GM18502 (cell line): Measurements from ENCODE around the gene CT45A9.
"Not testable (repeated sequence)": the region's sequence is repeated elsewhere in the genome, so short reads cannot be mapped to it uniquely, and the experiment has no call there.

Experiments
- ATAC-seq: cut with Tn5 transposase; IDR thresholded peaks from one replicate; pipeline ENCODE4 v1.9.1; 2021; ENCODE audit warnings: mild to moderate bottlenecking; ENCODE audit not compliant: unreplicated experiment, poor library complexity

The CT45A9 gene

GRCh38 chrX:135871712-135872111 is at the start of gene CT45A9:
TSS of gene CT45A9 (minus strand) at chrX:135871812. CDS start at chrX:135868061, 3,751 bp downstream.
- ATAC-seq, result not testable (repeated sequence)

- not testable (repeated sequence) for ATAC-seq
These were observed 48.9 kb upstream of the CT45A9 start for GRCh38 chrX:135920516-135920915.

- no peak for ATAC-seq
These were observed 42.8 kb upstream of the CT45A9 start for GRCh38 chrX:135914404-135914803.

GRCh38 chrX:135910251-135910650 is 38.6 kb upstream of the CT45A9 start:
- no peak for ATAC-seq

GRCh38 chrX:135893294-135893817 is 21.7 kb upstream of the CT45A9 start, which contains the start of the genes CT45A10 and SAGE1:
TSS of gene CT45A10 (minus strand) at chrX:135893444. CDS start at chrX:135885344, 8,100 bp downstream.
TSS of gene SAGE1 (plus strand) at chrX:135893716. CDS start at chrX:135896243, 2,527 bp downstream.
- ATAC-seq, result no peak

GRCh38 chrX:135892781-135893180 is 21.2 kb upstream of the CT45A9 start:
- no peak for ATAC-seq

GRCh38 chrX:135890087-135890585 is 18.5 kb upstream of the CT45A9 start:
- no peak for ATAC-seq

- ATAC-seq, result not testable (repeated sequence)
These were observed 17.4 kb upstream of the CT45A9 start for GRCh38 chrX:135888976-135889375.

- ATAC-seq, result not testable (repeated sequence)
These were observed 16.6 kb upstream of the CT45A9 start for GRCh38 chrX:135888230-135888629.

- ATAC-seq, result not testable (repeated sequence)
These were observed 11.1 kb upstream of the CT45A9 start for GRCh38 chrX:135882741-135883140.

GRCh38 chrX:135854438-135854837 is 17.2 kb downstream of the CT45A9 start, which contains the start of gene CT45A8:
TSS of gene CT45A8 (minus strand) at chrX:135854538. CDS start at chrX:135850783, 3,755 bp downstream.
- not testable (repeated sequence) for ATAC-seq

- ATAC-seq, result not testable (repeated sequence)
These were observed 34.4 kb downstream of the CT45A9 start, which contains the start of gene CT45A7 for GRCh38 chrX:135837180-135837579. TSS of gene CT45A7 (minus strand) at chrX:135837280. CDS start at chrX:135833533, 3,747 bp downstream.

GRCh38 chrX:135819912-135820311 is 51.7 kb downstream of the CT45A9 start, which contains the start of gene CT45A2:
TSS of gene CT45A2 (minus strand) at chrX:135820012. CDS start at chrX:135816265, 3,747 bp downstream.
- not testable (repeated sequence) for ATAC-seq
